MM.1S (cell line): Measurements from ENCODE around the gene RGS6.

Experiments
- EZH2 ChIP-seq: fragments of 300-600 bp; sonication (generic); optimal IDR thresholded peaks from 2 replicates; pipeline ENCODE3; 2017; ENCODE audit warnings: low read depth, mild to moderate bottlenecking, antibody characterized with exemption, low read length, mixed read lengths
- EZH2phosphoT487 ChIP-seq: fragments of 300-600 bp; sonication (generic); IDR thresholded peaks from 2 replicates; pipeline ENCODE4 v1.6.1; 2018; ENCODE audit warnings: antibody characterized with exemption, low read length
- TF ChIP-seq, protein P1 (sequence below): fragments of 300-600 bp; sonication (generic); IDR thresholded peaks from 2 replicates; pipeline ENCODE4 v1.5.1; 2016; ENCODE audit warnings: antibody characterized with exemption, low read length, mixed read lengths

DNA sequence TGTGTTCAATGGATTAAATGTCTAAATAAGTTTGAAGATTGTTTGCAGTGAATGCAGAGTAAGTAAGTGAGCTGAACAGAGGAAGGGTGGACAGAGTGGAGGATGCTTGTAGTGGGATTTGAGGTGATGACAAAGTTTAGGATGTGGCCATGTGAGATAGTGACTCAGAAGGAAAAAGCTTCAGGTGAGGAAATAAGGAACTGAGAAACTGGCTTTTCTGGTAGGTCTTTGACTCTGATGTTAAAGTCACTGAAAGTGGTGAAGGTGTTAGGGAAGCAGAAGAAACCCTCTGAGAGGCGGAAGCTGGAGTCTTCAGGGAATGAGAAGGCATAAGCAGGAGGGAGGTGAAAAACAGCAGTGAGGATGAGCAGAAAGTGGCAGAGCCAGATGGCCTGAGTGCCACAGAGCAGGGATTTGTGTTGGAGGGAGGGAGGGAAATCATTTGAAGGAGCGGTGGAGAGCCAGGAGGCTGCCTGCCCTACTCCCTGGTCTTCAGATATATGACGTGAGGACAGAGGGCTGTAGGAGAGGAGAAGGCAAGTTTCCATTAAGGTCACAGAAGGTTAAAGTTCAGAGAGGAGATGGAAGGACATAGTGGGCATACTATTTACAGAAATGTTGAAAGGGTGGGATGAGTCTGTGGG is 24.8 kb downstream of the RGS6 start:
- TF ChIP-seq, protein P1, sequence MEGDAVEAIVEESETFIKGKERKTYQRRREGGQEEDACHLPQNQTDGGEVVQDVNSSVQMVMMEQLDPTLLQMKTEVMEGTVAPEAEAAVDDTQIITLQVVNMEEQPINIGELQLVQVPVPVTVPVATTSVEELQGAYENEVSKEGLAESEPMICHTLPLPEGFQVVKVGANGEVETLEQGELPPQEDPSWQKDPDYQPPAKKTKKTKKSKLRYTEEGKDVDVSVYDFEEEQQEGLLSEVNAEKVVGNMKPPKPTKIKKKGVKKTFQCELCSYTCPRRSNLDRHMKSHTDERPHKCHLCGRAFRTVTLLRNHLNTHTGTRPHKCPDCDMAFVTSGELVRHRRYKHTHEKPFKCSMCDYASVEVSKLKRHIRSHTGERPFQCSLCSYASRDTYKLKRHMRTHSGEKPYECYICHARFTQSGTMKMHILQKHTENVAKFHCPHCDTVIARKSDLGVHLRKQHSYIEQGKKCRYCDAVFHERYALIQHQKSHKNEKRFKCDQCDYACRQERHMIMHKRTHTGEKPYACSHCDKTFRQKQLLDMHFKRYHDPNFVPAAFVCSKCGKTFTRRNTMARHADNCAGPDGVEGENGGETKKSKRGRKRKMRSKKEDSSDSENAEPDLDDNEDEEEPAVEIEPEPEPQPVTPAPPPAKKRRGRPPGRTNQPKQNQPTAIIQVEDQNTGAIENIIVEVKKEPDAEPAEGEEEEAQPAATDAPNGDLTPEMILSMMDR: no peak
- TF ChIP-seq EZH2phosphoT487 (no peak), EZH2 (no peak)
